ENCODE measurements around the gene RXRA.

The RXRA gene

GRCh38 chr9:134396258-134396742 lies 70.0 kb downstream of the RXRA start:
- H3K23ac ChIP-seq (ENCODE audit: low read length) = no peak overlapping the region
- H3K27me3 ChIP-seq (ENCODE audit: insufficient read depth, low read length) = no peaks in the 10 kb centered on the region
- no peak overlapping the region for H2BK12ac ChIP-seq (ENCODE audit: low read length)
- no peak overlapping the region for H2AFZ ChIP-seq (ENCODE audit: insufficient read depth, low read length, poor library complexity)
- no CpG with 5 or more reads among the region's 18 CpGs for WGBS (ENCODE audit: extremely low coverage, insufficient coverage, insufficient read length)
- H3K27ac ChIP-seq (ENCODE audit: low read depth, low read length) = no peak overlapping the region
- no peak overlapping the region for H4K12ac ChIP-seq (ENCODE audit: low read depth, low read length)
- H3K79me1 ChIP-seq (ENCODE audit: low read length) = no peaks in the 10 kb centered on the region
- H3K9ac ChIP-seq (ENCODE audit: low read length) = no peak overlapping the region
- no peak overlapping the region for H4K91ac ChIP-seq (ENCODE audit: low read depth, low read length)
- H3K4me2 ChIP-seq (ENCODE audit: low read length) = no peak overlapping the region
- H2BK120ac ChIP-seq (ENCODE audit: insufficient read depth, low read length, poor library complexity) = no peak overlapping the region
- no peaks in the 10 kb centered on the region for H3K4me1 ChIP-seq (ENCODE audit: control insufficient read depth in 1 of 2, insufficient read depth in 2 of 2, low read length in 2 of 2)
- DNase-seq = no peak
- peaks cover 7% of the 10 kb centered on the region for H3K79me2 ChIP-seq (ENCODE audit: control insufficient read depth, insufficient read depth, low read length, poor library complexity)
- H3K18ac ChIP-seq (ENCODE audit: low read length) = no peak overlapping the region
- no peaks in the 10 kb centered on the region for H3K36me3 ChIP-seq (ENCODE audit: control insufficient read depth in 1 of 2, insufficient read depth in 2 of 2, low read length in 2 of 2)
- no peak overlapping the region for H2AK5ac ChIP-seq (ENCODE audit: low read length)
- H3K14ac ChIP-seq (ENCODE audit: low read length) = no peak overlapping the region
- no peak overlapping the region for H3K4me3 ChIP-seq (ENCODE audit: low read depth, low read length)
- peaks cover 2% of the 10 kb centered on the region for H3K9me3 ChIP-seq (ENCODE audit: insufficient read depth, low read depth, low read length)
- H2BK5ac ChIP-seq (ENCODE audit: low read depth, low read length, poor library complexity) = no peak overlapping the region
- H3K4ac ChIP-seq (ENCODE audit: low read depth, low read length) = no peak overlapping the region
- H4K8ac ChIP-seq (ENCODE audit: low read depth, low read length) = no peak overlapping the region

- no peak for DNase-seq
Measured at GRCh38 chr9:134396825-134397224, 70.6 kb downstream of the RXRA start.

GRCh38 chr9:134398756-134399155 lies 72.5 kb downstream of the RXRA start:
- Histone ChIP-seq H3K4ac (ENCODE audit: low read depth, low read length) (peak overlapping the region; percentile 26), H2BK12ac (ENCODE audit: low read length) (no peak overlapping the region), H2AK5ac (ENCODE audit: low read length) (no peak overlapping the region), H3K36me3 (ENCODE audit: control insufficient read depth in 1 of 2, insufficient read depth in 2 of 2, low read length in 2 of 2) (peaks cover 6 to 18% of the 10 kb centered on the region in 2 experiments), H4K91ac (ENCODE audit: low read depth, low read length) (no peak overlapping the region), H3K27ac (ENCODE audit: low read depth, low read length) (no peak overlapping the region), H3K4me1 (ENCODE audit: control insufficient read depth in 1 of 2, insufficient read depth in 2 of 2, low read length in 2 of 2) (no peaks in the 10 kb centered on the region), H3K4me2 (ENCODE audit: low read length) (no peak overlapping the region), H3K9me3 (ENCODE audit: insufficient read depth, low read depth, low read length) (no peaks in the 10 kb centered on the region), H2BK5ac (ENCODE audit: low read depth, low read length, poor library complexity) (no peak overlapping the region), H3K9ac (ENCODE audit: low read length) (no peak overlapping the region), H3K4me3 (ENCODE audit: low read depth, low read length) (no peak overlapping the region), H3K27me3 (ENCODE audit: insufficient read depth, low read length) (no peaks in the 10 kb centered on the region), H3K14ac (ENCODE audit: low read length) (no peak overlapping the region), H3K23ac (ENCODE audit: low read length) (no peak overlapping the region), H3K18ac (ENCODE audit: low read length) (no peak overlapping the region), H4K8ac (ENCODE audit: low read depth, low read length) (no peak overlapping the region), H3K79me1 (ENCODE audit: low read length) (no peaks in the 10 kb centered on the region), H2BK120ac (ENCODE audit: insufficient read depth, low read length, poor library complexity) (no peak overlapping the region), H4K12ac (ENCODE audit: low read depth, low read length) (no peak overlapping the region), H3K79me2 (ENCODE audit: control insufficient read depth, insufficient read depth, low read length, poor library complexity) (peaks cover 7% of the 10 kb centered on the region), H2AFZ (ENCODE audit: insufficient read depth, low read length, poor library complexity) (no peak overlapping the region)
- WGBS (ENCODE audit: extremely low coverage, insufficient coverage, insufficient read length) = no CpG with 5 or more reads among the region's 5 CpGs
- DNase-seq = no peak

More at GRCh38 chr9:134396825-134397224, 70.6 kb downstream of the RXRA start:
- H2BK5ac ChIP-seq (ENCODE audit: low read depth, low read length, poor library complexity) = no peak overlapping the region
- no peak overlapping the region for H4K91ac ChIP-seq (ENCODE audit: low read depth, low read length)
- peaks cover 0 to under 1% of the 10 kb centered on the region in 2 experiments for H3K36me3 ChIP-seq (ENCODE audit: control insufficient read depth in 1 of 2, insufficient read depth in 2 of 2, low read length in 2 of 2)
- H3K4me1 ChIP-seq (ENCODE audit: control insufficient read depth in 1 of 2, insufficient read depth in 2 of 2, low read length in 2 of 2) = no peaks in the 10 kb centered on the region
- no peak overlapping the region for H3K4me3 ChIP-seq (ENCODE audit: low read depth, low read length)
- H3K4ac ChIP-seq (ENCODE audit: low read depth, low read length) = peak overlapping the region; percentile 10
- no peak overlapping the region for H4K8ac ChIP-seq (ENCODE audit: low read depth, low read length)
- H3K79me2 ChIP-seq (ENCODE audit: control insufficient read depth, insufficient read depth, low read length, poor library complexity) = peaks cover 7% of the 10 kb centered on the region
- H3K79me1 ChIP-seq (ENCODE audit: low read length) = no peaks in the 10 kb centered on the region
- H3K27me3 ChIP-seq (ENCODE audit: insufficient read depth, low read length) = no peaks in the 10 kb centered on the region
- peaks cover 2% of the 10 kb centered on the region for H3K9me3 ChIP-seq (ENCODE audit: insufficient read depth, low read depth, low read length)
- no CpG with 5 or more reads among the region's 8 CpGs for WGBS (ENCODE audit: extremely low coverage, insufficient coverage, insufficient read length)
- no peak overlapping the region for H2AFZ ChIP-seq (ENCODE audit: insufficient read depth, low read length, poor library complexity)
- H3K18ac ChIP-seq (ENCODE audit: low read length) = peak overlapping the region; percentile 8
- no peak overlapping the region for H3K23ac ChIP-seq (ENCODE audit: low read length)
- no peak overlapping the region for H3K27ac ChIP-seq (ENCODE audit: low read depth, low read length)
- no peak overlapping the region for H3K9ac ChIP-seq (ENCODE audit: low read length)
- H4K12ac ChIP-seq (ENCODE audit: low read depth, low read length) = no peak overlapping the region
- no peak overlapping the region for H3K14ac ChIP-seq (ENCODE audit: low read length)
- H2AK5ac ChIP-seq (ENCODE audit: low read length) = no peak overlapping the region
- H2BK120ac ChIP-seq (ENCODE audit: insufficient read depth, low read length, poor library complexity) = no peak overlapping the region
- no peak overlapping the region for H2BK12ac ChIP-seq (ENCODE audit: low read length)
- H3K4me2 ChIP-seq (ENCODE audit: low read length) = no peak overlapping the region

GRCh38 chr9:134399435-134400056 lies 73.3 kb downstream of the RXRA start:
- no peaks in the 10 kb centered on the region for H3K27me3 ChIP-seq (ENCODE audit: insufficient read depth, low read length)
- no peak overlapping the region for H3K18ac ChIP-seq (ENCODE audit: low read length)
- H3K4me2 ChIP-seq (ENCODE audit: low read length) = no peak overlapping the region
- no peak overlapping the region for H2BK120ac ChIP-seq (ENCODE audit: insufficient read depth, low read length, poor library complexity)
- no peak overlapping the region for H2AFZ ChIP-seq (ENCODE audit: insufficient read depth, low read length, poor library complexity)
- H4K8ac ChIP-seq (ENCODE audit: low read depth, low read length) = no peak overlapping the region
- peaks cover 6 to 18% of the 10 kb centered on the region in 2 experiments for H3K36me3 ChIP-seq (ENCODE audit: control insufficient read depth in 1 of 2, insufficient read depth in 2 of 2, low read length in 2 of 2)
- no peak overlapping the region for H3K14ac ChIP-seq (ENCODE audit: low read length)
- no peak overlapping the region for H2BK12ac ChIP-seq (ENCODE audit: low read length)
- H3K79me1 ChIP-seq (ENCODE audit: low read length) = no peaks in the 10 kb centered on the region
- no peak overlapping the region for H4K12ac ChIP-seq (ENCODE audit: low read depth, low read length)
- H3K4me3 ChIP-seq (ENCODE audit: low read depth, low read length) = no peak overlapping the region
- peaks cover 6% of the 10 kb centered on the region for H3K79me2 ChIP-seq (ENCODE audit: control insufficient read depth, insufficient read depth, low read length, poor library complexity)
- no peak overlapping the region for H3K9ac ChIP-seq (ENCODE audit: low read length)
- no peaks in the 10 kb centered on the region for H3K9me3 ChIP-seq (ENCODE audit: insufficient read depth, low read depth, low read length)
- H3K27ac ChIP-seq (ENCODE audit: low read depth, low read length) = no peak overlapping the region
- no peak overlapping the region for H4K91ac ChIP-seq (ENCODE audit: low read depth, low read length)
- no peak overlapping the region for H2AK5ac ChIP-seq (ENCODE audit: low read length)
- H2BK5ac ChIP-seq (ENCODE audit: low read depth, low read length, poor library complexity) = no peak overlapping the region
- DNase-seq = peak; percentile 53 to 88
- H3K4ac ChIP-seq (ENCODE audit: low read depth, low read length) = no peak overlapping the region
- H3K23ac ChIP-seq (ENCODE audit: low read length) = no peak overlapping the region
- WGBS (ENCODE audit: extremely low coverage, insufficient coverage, insufficient read length) = no CpG with 5 or more reads among the region's 2 CpGs
- H3K4me1 ChIP-seq (ENCODE audit: control insufficient read depth in 1 of 2, insufficient read depth in 2 of 2, low read length in 2 of 2) = no peaks in the 10 kb centered on the region

All from trophoblast cell (in vitro differentiated cells and primary cell).